Glutamatergic neuron (in vitro differentiated cells): ENCODE results near the gene CMTM4. TPM values are rescaled to one million over a fixed set of nuclear protein-coding genes. Genes with fewer than 3 reads are reported as not detected.
A peak's percentile ranks its signal among the peaks of the same experiment; 100 is the strongest.

ENCODE experiments used
- DNase-seq: peaks from one replicate; pipeline ENCODE4 v3.0.0; 2022
- H3K27ac Mint-ChIP-seq: one replicate; pipeline ENCODE4 v1.8.0; 2020; ENCODE audit warnings: mild to moderate bottlenecking, mixed read lengths, inconsistent platforms; ENCODE audit not compliant: unreplicated experiment
- H3K27me3 Mint-ChIP-seq: one replicate; pipeline ENCODE4 v1.8.0; 2020; ENCODE audit warnings: mild to moderate bottlenecking, moderate library complexity, mixed read lengths, inconsistent platforms; ENCODE audit not compliant: unreplicated experiment
- H3K36me3 Mint-ChIP-seq: one replicate; pipeline ENCODE4 v1.8.0; 2020; ENCODE audit warnings: mild to moderate bottlenecking, mixed read lengths, inconsistent platforms; ENCODE audit not compliant: unreplicated experiment
- H3K4me1 Mint-ChIP-seq: one replicate; pipeline ENCODE4 v1.8.0; 2020; ENCODE audit warnings: mild to moderate bottlenecking, low read depth, mixed read lengths, inconsistent platforms; ENCODE audit not compliant: unreplicated experiment
- H3K4me3 Mint-ChIP-seq: one replicate; pipeline ENCODE4 v1.8.0; 2020; ENCODE audit warnings: mild to moderate bottlenecking, mixed read lengths, inconsistent platforms; ENCODE audit not compliant: unreplicated experiment
- H3K9me3 Mint-ChIP-seq: one replicate; pipeline ENCODE4 v1.8.0; 2020; ENCODE audit warnings: mild to moderate bottlenecking, moderate library complexity, mixed read lengths, inconsistent platforms; ENCODE audit not compliant: unreplicated experiment
- CTCF ChIP-seq: fragments of 200-600 bp; sonication (generic); IDR thresholded peaks from one replicate; pipeline ENCODE4 v1.5.0; 2021; ENCODE audit not compliant: partially characterized antibody, unreplicated experiment
- total RNA-seq: library from RNA; stranded (reverse); fragmentation: NEBNext Ultra II Directional; extraction: Animal tissue kit (Norgen Biotek cat#: 25700); gene quantifications from one replicate; pipeline ENCODE4 v1.2.1, GENCODE V29; 2021; ENCODE audit not compliant: unreplicated experiment

CMTM4 gene
- total RNA-seq, 1 donor from 2014 or later: 8.2 TPM

GRCh38 chr16:66651965-66652364 is 44.6 kb downstream of the CMTM4 start:
- Mint-ChIP-seq H3K36me3 (no peaks in the 10 kb centered on the region), H3K27ac (no peak overlapping the region), H3K4me1 (peaks cover 7% of the 10 kb centered on the region), H3K27me3 (peaks cover 2% of the 10 kb centered on the region), H3K9me3 (no peaks in the 10 kb centered on the region), H3K4me3 (no peak overlapping the region)
- TF ChIP-seq CTCF: no peak
- DNase-seq: no peak

GRCh38 chr16:66651474-66651765 is 45.1 kb downstream of the CMTM4 start:
- TF ChIP-seq CTCF: no peak
- no peaks in the 10 kb centered on the region for H3K9me3 Mint-ChIP-seq
- DNase-seq: no peak
- no peak overlapping the region for H3K27ac Mint-ChIP-seq
- H3K36me3 Mint-ChIP-seq: no peaks in the 10 kb centered on the region
- no peak overlapping the region for H3K4me3 Mint-ChIP-seq
- H3K4me1 Mint-ChIP-seq: peaks cover 7% of the 10 kb centered on the region
- peaks cover 2% of the 10 kb centered on the region for H3K27me3 Mint-ChIP-seq

GRCh38 chr16:66650707-66651473 is 45.7 kb downstream of the CMTM4 start:
- peak; percentile 89 for TF ChIP-seq CTCF
- DNase-seq: peak; percentile 84
- Mint-ChIP-seq H3K27ac (no peak overlapping the region), H3K4me1 (peaks cover 7% of the 10 kb centered on the region), H3K27me3 (peaks cover 2% of the 10 kb centered on the region), H3K36me3 (no peaks in the 10 kb centered on the region), H3K9me3 (no peaks in the 10 kb centered on the region), H3K4me3 (peak overlapping the region; percentile 22)

- no peak for TF ChIP-seq CTCF
- Mint-ChIP-seq H3K27ac (no peak overlapping the region), H3K9me3 (no peaks in the 10 kb centered on the region), H3K4me1 (peaks cover 7% of the 10 kb centered on the region), H3K36me3 (no peaks in the 10 kb centered on the region), H3K27me3 (peaks cover 2% of the 10 kb centered on the region), H3K4me3 (no peak overlapping the region)
- DNase-seq: no peak
Measured at GRCh38 chr16:66649636-66650205, 46.8 kb downstream of the CMTM4 start.

- H3K27me3 Mint-ChIP-seq: peaks cover 2% of the 10 kb centered on the region
- H3K4me3 Mint-ChIP-seq: no peak overlapping the region
- TF ChIP-seq CTCF: no peak
- peaks cover 7% of the 10 kb centered on the region for H3K4me1 Mint-ChIP-seq
- no peaks in the 10 kb centered on the region for H3K36me3 Mint-ChIP-seq
- H3K27ac Mint-ChIP-seq: no peak overlapping the region
- no peaks in the 10 kb centered on the region for H3K9me3 Mint-ChIP-seq
- DNase-seq: no peak
Measured at GRCh38 chr16:66649167-66649566, 47.4 kb downstream of the CMTM4 start.
